SU-DHL-6 (cell line): ENCODE measurements around the gene DGKH.

Source experiments
- EZH2phosphoT487 ChIP-seq: fragments of 200-600 bp; sonication (generic), shearing (Covaris generic); conservative IDR thresholded peaks from 2 replicates; pipeline ENCODE4 v1.6.1; 2018; ENCODE audit warnings: mild to moderate bottlenecking, antibody characterized with exemption, low read length, moderate library complexity, mixed read lengths
- TF ChIP-seq, protein P1 (sequence below): fragments of 200-600 bp; sonication (generic); IDR thresholded peaks from one replicate; pipeline ENCODE4 v1.5.1; 2017; ENCODE audit warnings: antibody characterized with exemption, mild to moderate bottlenecking, low read length, moderate library complexity; ENCODE audit not compliant: insufficient read depth, poor library complexity, severe bottlenecking

DNA sequence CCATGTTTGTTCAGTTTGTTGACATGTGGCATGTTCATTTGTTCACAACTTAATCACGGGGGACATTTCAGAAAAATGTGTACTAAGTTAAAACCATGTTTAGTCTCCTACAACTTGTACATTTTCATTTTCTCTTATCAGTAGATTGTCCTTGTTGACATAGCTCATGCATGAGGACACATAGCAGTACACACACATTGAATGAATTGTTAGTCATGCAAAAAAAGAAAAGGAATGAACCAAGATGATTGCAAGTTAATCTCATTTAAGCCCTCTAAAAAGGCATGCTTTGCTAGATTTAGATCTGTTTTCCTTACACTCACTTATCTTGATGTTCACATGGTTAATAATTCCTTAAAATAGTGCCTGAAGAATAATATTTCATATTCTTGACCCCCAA is 185.3 kb downstream of the DGKH start:
- TF ChIP-seq, protein P1, sequence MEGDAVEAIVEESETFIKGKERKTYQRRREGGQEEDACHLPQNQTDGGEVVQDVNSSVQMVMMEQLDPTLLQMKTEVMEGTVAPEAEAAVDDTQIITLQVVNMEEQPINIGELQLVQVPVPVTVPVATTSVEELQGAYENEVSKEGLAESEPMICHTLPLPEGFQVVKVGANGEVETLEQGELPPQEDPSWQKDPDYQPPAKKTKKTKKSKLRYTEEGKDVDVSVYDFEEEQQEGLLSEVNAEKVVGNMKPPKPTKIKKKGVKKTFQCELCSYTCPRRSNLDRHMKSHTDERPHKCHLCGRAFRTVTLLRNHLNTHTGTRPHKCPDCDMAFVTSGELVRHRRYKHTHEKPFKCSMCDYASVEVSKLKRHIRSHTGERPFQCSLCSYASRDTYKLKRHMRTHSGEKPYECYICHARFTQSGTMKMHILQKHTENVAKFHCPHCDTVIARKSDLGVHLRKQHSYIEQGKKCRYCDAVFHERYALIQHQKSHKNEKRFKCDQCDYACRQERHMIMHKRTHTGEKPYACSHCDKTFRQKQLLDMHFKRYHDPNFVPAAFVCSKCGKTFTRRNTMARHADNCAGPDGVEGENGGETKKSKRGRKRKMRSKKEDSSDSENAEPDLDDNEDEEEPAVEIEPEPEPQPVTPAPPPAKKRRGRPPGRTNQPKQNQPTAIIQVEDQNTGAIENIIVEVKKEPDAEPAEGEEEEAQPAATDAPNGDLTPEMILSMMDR, result no peak
- TF ChIP-seq EZH2phosphoT487, result no peak
